Panc1 (cell line): ENCODE measurements around the gene PCCA.

ENCODE experiments used
- POLR2AphosphoS5 ChIP-seq: IDR thresholded peaks from 2 replicates; pipeline ENCODE4 v1.6.1; 2012; ENCODE audit warnings: mild to moderate bottlenecking, low read depth, low read length, moderate library complexity
- SIN3A ChIP-seq: IDR thresholded peaks from 2 replicates; pipeline ENCODE4 v1.6.1; 2012; ENCODE audit warnings: low read depth, mild to moderate bottlenecking, low read length, moderate library complexity, borderline replicate concordance; ENCODE audit not compliant: insufficient read depth
- TCF7L2 ChIP-seq: IDR thresholded peaks from 2 replicates; pipeline ENCODE4 v1.6.1; 2011; ENCODE audit warnings: mild to moderate bottlenecking, low read depth, low read length, inconsistent platforms
- TF ChIP-seq, protein P1 (sequence below): fragments of 450-650 bp; IDR thresholded peaks from 2 replicates; pipeline ENCODE4 v1.5.1; 2017; ENCODE audit warnings: mild to moderate bottlenecking
- TF ChIP-seq, protein P2 (sequence below), 2 experiments: IDR thresholded peaks; 2 replicates each; pipeline ENCODE4 v1.6.1; 2011 to 2012; ENCODE audit warnings: low read depth in 2 of 2, control low read depth in 1 of 2, low read length in 1 of 2, mild to moderate bottlenecking in 1 of 2, moderate library complexity in 1 of 2; ENCODE audit not compliant: insufficient read depth in 1 of 2

GRCh38 chr13:100534911-100535310 is 446.0 kb downstream of the PCCA start:
- TF ChIP-seq POLR2AphosphoS5 (no peak), SIN3A (no peak), TCF7L2 (no peak)
- TF ChIP-seq, protein P1, sequence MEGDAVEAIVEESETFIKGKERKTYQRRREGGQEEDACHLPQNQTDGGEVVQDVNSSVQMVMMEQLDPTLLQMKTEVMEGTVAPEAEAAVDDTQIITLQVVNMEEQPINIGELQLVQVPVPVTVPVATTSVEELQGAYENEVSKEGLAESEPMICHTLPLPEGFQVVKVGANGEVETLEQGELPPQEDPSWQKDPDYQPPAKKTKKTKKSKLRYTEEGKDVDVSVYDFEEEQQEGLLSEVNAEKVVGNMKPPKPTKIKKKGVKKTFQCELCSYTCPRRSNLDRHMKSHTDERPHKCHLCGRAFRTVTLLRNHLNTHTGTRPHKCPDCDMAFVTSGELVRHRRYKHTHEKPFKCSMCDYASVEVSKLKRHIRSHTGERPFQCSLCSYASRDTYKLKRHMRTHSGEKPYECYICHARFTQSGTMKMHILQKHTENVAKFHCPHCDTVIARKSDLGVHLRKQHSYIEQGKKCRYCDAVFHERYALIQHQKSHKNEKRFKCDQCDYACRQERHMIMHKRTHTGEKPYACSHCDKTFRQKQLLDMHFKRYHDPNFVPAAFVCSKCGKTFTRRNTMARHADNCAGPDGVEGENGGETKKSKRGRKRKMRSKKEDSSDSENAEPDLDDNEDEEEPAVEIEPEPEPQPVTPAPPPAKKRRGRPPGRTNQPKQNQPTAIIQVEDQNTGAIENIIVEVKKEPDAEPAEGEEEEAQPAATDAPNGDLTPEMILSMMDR, result no peak
- TF ChIP-seq, protein P2, sequence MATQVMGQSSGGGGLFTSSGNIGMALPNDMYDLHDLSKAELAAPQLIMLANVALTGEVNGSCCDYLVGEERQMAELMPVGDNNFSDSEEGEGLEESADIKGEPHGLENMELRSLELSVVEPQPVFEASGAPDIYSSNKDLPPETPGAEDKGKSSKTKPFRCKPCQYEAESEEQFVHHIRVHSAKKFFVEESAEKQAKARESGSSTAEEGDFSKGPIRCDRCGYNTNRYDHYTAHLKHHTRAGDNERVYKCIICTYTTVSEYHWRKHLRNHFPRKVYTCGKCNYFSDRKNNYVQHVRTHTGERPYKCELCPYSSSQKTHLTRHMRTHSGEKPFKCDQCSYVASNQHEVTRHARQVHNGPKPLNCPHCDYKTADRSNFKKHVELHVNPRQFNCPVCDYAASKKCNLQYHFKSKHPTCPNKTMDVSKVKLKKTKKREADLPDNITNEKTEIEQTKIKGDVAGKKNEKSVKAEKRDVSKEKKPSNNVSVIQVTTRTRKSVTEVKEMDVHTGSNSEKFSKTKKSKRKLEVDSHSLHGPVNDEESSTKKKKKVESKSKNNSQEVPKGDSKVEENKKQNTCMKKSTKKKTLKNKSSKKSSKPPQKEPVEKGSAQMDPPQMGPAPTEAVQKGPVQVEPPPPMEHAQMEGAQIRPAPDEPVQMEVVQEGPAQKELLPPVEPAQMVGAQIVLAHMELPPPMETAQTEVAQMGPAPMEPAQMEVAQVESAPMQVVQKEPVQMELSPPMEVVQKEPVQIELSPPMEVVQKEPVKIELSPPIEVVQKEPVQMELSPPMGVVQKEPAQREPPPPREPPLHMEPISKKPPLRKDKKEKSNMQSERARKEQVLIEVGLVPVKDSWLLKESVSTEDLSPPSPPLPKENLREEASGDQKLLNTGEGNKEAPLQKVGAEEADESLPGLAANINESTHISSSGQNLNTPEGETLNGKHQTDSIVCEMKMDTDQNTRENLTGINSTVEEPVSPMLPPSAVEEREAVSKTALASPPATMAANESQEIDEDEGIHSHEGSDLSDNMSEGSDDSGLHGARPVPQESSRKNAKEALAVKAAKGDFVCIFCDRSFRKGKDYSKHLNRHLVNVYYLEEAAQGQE (IDR thresholded peaks at IDR 0.05; ENCODE audit: insufficient read depth in 1 of 2, low read depth in 2 of 2, low read length in 1 of 2), result no peak
